NCI-H146 treated with DMSO at 0.1 percent for 48 hours (cell line): Measurements from ENCODE around the gene AGBL4.
"Not testable (repeated sequence)": the region's sequence is repeated elsewhere in the genome, so short reads cannot be mapped to it uniquely, and the experiment has no call there.

ENCODE experiments used
- DNase-seq: peaks from one replicate; lab custom pipeline; 2025; ENCODE audit not compliant: unreplicated experiment; lab: John Stamatoyannopoulos, UW

Gene AGBL4

DNA sequence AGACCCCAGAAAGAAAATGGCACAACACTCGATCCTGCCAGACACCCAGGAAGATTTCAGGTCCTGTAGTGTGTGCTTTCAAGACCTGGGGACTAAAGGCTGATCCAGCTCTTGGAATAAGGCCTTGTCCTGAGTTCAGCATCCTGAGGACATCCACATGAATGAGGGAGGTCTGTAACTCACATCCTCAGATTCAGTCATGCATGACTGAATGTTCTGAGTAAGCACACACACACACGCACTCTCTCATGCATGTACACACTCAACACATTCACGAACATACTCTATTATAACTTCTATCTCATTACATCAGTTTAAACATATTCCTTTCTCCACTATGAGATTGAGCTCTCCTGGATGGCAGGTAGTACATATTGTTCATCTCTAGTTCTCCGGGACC is 973.7 kb downstream of the AGBL4 start:
- DNase-seq, result no peak

GRCh38 chr1:49048188-49048587 is 975.6 kb downstream of the AGBL4 start:
- no peak for DNase-seq

- DNase-seq, result no peak
Measured at GRCh38 chr1:49046305-49046704, 977.4 kb downstream of the AGBL4 start.

- no peak for DNase-seq
Measured at GRCh38 chr1:49045371-49045770, 978.4 kb downstream of the AGBL4 start.

GRCh38 chr1:49036700-49037099 is 987.1 kb downstream of the AGBL4 start:
- no peak for DNase-seq

DNA sequence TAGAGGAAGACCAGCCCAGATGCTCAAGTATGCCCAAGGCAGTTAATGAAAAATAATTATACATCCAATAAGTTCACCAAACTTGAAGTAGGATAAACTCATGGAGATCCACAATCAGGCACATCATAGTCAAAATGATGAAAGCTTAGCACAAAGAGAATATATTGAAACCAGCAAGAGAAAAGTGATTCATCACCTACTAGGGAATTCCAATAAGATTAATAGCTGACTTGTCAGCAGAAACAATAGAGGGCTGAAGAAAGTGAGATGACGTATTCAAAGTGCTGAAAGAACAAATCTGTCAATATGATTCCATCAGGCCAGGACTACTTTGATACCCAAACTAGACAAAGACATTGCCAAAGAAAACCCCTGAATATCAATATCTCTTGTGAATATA is 995.4 kb downstream of the AGBL4 start:
- no peak for DNase-seq

DNA sequence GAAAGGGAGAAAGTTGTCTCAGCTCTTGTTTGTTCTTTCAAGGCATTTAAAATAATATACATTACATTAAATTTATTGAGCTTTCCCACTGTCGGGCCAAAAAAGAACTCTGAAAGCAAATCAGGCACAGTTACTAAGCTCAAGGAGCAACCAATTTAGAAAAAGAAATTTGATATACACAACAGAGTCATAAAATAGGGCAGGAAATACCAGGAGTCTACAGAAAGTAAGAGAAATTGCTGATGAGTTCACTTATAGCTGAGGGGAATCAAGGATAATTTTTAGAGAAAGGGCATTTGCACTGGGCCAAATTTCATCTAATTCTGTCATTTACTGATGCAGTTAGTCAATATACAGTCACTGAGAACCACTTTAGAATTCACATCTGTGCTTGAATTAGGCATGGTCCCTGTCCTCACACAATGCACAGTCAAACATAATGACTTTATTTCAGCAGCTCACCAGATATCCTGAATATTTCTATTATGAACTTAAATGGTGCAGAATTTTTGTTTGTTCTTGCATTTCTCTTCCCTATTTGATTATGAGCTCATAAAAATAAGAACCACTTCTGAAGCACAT is 997.4 kb downstream of the AGBL4 start:
- no peak for DNase-seq

DNA sequence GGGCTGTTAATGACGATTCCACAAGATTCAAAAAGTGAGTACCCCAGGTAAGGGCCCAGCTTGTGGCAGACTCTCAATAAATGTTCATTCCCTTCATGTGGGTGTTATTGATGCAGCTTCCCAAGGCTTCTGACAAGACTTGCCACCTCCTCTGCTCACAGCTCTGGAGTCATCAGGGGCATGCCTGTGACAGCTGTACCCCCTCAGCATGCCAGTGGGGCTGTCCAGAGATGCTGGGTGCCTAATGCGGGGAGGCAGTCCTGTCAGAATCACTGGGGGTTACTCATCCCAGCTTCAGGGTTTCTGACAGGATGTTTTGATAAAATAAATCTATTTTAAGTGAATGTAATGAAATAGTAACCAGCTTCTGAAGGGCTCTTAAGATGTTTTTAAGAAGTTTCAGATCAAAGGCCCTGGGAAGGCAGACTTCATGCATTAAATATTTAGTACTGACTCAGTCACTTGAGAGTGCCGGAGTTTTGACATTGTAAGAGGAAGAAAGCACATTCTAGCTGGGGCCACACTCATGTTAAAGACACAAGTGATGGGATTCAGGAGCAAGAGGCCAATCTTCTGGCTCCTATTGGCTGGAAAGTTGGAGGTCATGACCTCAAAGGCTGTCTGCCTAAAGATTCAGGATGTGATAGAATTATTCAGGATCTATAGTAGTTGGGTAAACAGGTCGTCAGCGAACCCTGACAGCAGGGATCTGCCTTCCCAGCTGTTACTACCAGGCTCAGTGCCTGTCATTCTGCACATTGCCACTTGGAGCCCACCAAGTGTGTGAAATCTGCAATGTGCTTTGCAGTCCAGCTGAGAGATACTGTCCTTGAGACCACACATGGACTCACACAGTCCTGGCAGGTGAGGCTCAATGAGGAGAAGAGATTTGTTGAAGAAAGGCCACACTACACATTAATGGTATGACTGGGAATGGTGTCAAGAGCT is 1007.5 kb downstream of the AGBL4 start:
- DNase-seq, result no peak

DNA sequence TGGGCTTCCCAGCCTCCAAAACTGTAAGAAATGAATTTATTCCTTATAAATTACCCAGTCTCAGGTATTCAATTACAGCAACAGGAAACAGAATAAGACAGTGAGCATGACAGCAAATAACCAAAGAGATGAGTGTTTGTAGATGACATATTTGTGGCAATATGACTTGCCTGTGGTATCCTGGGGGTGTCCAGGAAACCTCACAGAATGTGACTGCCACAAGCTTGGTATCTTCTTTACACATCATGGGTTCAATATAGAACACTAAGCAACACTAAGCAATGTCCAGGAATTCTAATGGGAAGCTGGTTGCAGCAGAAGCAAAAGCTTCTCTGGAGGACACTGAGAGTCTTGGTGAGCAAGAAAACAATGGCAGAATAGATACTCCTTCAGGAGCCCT is 1010.7 kb downstream of the AGBL4 start:
- DNase-seq, result no peak

DNA sequence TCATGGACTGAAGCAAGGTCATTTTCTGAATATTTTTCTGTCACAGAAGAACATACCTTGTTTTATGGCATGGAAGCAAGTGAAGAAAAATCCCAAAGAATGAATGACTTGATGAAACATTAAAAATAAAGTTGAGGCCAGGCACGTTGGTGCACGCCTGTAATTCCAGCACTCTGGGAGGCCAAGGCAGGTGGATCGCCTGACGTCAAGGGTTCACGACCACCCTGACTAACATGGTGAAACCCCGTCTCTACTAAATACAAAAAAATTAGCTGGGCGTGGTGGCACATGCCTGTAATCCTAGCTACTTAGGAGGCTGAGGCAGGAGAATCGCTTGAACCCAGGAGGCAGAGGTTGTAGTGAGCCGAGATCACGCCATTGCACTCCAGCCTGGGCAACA is 1020.8 kb downstream of the AGBL4 start:
- not testable (repeated sequence) for DNase-seq

GRCh38 chr1:48999321-48999720 is 1024.4 kb downstream of the AGBL4 start:
- DNase-seq, result no peak

DNA sequence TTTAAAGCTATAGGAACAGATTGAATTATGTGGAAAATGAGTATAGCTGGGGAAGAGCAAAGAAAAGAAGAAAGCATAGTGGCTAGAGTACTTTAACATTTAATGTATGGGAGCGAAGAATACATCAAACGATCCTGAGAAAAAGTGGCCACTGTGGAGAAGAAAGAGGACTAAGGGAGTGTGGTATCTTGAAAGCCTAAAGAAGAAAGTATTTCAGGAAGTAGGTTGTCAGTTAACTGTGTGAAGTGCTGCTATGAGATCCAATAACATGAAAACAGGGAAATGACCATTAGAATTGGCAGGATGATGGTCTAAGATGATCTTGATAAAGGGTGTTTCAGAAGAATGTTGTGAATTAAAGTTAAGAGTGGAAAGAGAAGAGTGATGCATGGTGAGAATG is 1027.4 kb downstream of the AGBL4 start:
- no peak for DNase-seq

DNA sequence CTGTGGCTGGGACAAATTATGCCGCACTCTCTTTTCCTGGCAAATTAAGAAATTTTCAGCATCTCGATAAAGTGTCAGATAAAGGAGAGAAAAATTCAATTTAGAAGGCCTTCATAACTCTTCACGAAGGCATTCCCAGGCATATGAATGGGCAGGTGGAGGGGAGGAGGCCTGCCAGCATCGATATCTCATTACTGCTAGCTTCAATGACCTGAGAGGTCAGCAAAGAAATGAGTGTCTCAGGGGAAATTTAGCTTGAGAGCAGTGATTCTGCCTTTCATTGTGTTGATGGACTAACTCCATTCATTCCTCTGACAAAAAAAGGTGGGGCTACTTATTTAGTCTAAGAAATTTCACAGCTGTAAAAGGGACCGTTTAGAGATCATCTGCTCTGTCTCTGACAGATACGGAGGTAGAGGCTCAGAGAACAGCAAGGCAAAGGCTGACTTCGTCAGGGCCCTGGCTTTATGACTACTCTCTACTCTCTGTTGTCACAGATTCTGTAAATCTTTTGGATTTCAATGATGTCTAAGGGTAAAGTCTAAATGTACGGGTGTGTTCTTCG is 1035.0 kb downstream of the AGBL4 start:
- no peak for DNase-seq

DNA sequence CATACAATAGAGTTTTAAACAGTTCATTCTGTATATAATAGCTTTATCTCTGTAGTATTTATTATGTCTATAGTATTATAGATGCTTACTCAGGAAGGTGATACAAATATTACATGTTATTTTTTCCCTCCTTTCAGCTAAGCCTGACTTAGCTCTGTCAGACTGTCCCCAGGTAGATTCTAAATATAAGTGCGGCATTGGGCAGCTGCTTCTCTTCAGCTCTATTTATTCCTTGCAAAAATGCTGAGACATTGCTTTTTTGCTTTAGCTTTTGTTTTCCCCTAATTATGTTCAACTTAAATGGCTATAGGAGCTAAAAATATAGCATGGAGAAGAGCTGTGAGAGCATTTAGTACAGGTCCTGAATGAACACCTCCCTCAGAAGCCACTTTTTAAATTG is 1043.8 kb downstream of the AGBL4 start:
- DNase-seq, result no peak

DNA sequence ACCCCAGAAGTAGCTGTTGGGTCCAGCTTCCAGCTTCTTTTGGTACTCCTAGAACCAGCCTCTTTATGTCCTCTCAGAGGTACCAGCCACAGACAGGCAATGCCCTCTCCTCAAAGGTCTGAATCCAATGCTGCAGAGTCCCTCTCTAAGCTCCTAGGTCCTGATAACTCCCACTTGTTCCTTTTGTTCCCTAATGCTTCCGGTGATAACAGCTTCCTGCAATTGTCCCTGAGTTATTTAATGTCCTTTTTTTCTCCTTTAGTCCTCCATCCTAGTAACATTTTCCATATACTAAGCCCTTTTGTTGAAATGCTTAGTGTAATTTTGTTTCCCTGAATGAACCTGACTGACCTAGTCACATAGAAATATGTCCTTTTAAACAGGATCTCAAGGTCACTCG is 1045.3 kb downstream of the AGBL4 start:
- DNase-seq, result no peak

DNA sequence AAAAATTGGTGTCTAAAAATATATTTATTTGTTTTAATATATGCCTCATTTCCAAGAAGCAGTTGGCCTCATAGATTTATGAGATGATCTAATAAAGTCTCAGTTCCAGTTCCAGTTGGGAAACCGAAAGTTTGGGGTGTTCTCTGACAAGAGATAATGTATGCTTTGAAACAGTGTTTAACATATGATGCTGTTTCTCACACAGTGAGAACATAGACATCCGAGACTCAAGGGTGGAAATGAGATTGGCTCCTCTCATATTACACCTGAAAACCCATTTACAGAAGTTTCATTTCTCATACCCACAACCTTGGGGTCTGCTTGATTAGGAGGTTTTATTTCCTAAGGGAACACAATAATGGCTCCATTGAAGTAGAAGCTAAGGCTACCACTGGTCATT is 1046.5 kb downstream of the AGBL4 start:
- DNase-seq, result no peak

- DNase-seq, result no peak
Measured at GRCh38 chr1:48969971-48970370, 1053.8 kb downstream of the AGBL4 start.

DNA sequence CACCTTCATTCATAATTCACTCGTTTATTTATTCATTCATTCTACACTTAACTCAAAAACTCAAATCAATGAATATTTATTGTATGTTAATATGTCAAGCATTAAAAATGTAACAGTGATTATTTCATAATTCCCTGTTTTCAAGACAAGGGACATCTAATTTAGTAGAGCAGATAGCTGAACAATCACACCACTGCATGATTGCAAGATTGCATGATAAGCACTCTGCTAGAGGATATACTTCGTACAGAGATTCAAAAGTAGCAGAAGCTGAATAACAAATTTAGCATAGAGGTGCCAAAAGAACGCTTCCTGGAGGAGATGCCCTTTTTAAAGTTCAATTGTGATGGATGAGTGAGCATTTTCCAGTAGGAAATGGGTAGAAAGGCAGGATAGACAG is 1056.4 kb downstream of the AGBL4 start:
- no peak for DNase-seq

GRCh38 chr1:48966583-48966982 is 1057.2 kb downstream of the AGBL4 start:
- no peak for DNase-seq

GRCh38 chr1:48960320-48960719 is 1063.4 kb downstream of the AGBL4 start:
- no peak for DNase-seq

DNA sequence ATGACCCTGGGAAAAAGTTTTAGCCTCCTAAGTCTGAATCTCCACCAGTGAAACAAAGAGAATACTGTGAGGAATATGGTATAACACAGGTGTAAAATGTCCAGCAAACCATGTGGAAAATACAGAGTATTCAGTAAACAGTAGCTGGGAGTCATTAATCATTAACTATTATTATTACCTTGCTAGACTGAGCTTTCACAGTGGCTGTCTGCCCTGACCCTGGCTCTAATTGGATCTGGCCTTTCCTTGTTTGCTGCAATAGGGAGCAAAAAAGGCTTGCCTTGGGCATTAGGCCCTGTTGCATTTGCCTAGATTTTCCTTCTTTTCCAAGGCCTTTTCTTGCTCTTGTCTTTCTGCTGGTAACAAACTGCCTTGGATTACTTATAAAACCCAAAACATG is 1068.0 kb downstream of the AGBL4 start:
- DNase-seq, result no peak

DNA sequence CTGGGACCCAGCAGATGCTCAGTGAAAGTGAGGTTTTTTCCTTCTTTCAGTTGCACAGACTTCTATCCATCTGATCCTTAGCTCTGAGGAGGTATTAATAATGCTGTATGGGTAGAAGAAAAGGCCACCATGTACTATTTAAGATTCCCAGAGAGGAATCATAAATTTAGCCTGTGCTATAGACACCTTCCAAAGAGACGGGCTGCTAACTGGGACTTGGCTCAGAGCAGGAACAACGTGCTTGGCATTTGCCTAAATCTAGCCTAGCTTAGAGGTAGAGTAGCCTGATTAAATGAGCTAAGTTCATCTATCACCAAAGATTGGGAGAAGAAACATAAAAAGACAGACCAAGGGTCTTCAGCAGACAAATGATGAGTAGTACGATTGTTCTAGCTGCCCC is 1070.1 kb downstream of the AGBL4 start:
- DNase-seq, result no peak
